B cell (primary cell): ENCODE data around the gene KCNQ2. TPM values are rescaled to one million over a fixed set of nuclear protein-coding genes. Genes with fewer than 3 reads are reported as not detected.

Experiments
- ATAC-seq: fragments of 200-7000 bp; cut with Tn5 transposase; one replicate; pipeline ENCODE4 v1.10.0; 2021; ENCODE audit warnings: low read depth, mild to moderate bottlenecking, moderate number of reproducible peaks, moderate library complexity
- CTCF ChIA-PET: fragments of 350-600 bp; sonication (Branson Sonifier 250); formaldehyde crosslinking; loops from one replicate; lab custom pipeline; 2021; ENCODE audit warnings: antibody characterized with exemption, inconsistent platforms; lab: Charles Lee
- POLR2A ChIA-PET: fragments of 350-600 bp; sonication (Branson Sonifier 250); formaldehyde crosslinking; loops from one replicate; lab custom pipeline; 2021; ENCODE audit warnings: antibody characterized with exemption; lab: Charles Lee
- DNase-seq: peaks from one replicate; pipeline ENCODE4 v3.0.0; 2013
- H2AFZ ChIP-seq: 2 replicates; pipeline ENCODE4 v1.6.1; 2012; ENCODE audit warnings: mild to moderate bottlenecking, low read depth, low read length; ENCODE audit not compliant: insufficient read depth, poor library complexity, severe bottlenecking
- H3K27ac ChIP-seq, 2 donors: 1 replicate in 1 of 2; 2 replicates in 1 of 2; pipeline ENCODE4 v1.5.1; 2012 to 2013; ENCODE audit warnings: low read length in 2 of 2, mild to moderate bottlenecking in 2 of 2, moderate library complexity in 1 of 2
- H3K27me3 ChIP-seq, 4 experiments: fragments of 200-600 bp in 1 of 4; sonication (generic) in 1 of 4; replicated peaks in 1 of 4; 1 replicate in 2 of 4; 2 replicates in 2 of 4; pipeline versions ENCODE4 v1.6.1 to v1.7.0; 2013 to 2016; ENCODE audit warnings: low read length in 3 of 4, mild to moderate bottlenecking in 2 of 4, mixed read lengths in 1 of 4, moderate library complexity in 1 of 4; ENCODE audit not compliant: insufficient read depth in 4 of 4, control insufficient read depth in 3 of 4; ENCODE audit errors: control extremely low read depth in 1 of 4
- H3K36me3 ChIP-seq, 2 experiments: replicated peaks in 1 of 2; 1 replicate in 1 of 2; 2 replicates in 1 of 2; pipeline versions ENCODE4 v1.6.1 to v1.7.1; 2013; ENCODE audit warnings: low read length in 1 of 2; ENCODE audit not compliant: insufficient read depth in 2 of 2, control insufficient read depth in 1 of 2; ENCODE audit errors: control extremely low read depth in 1 of 2, extremely low read depth in 1 of 2
- H3K4me1 ChIP-seq, 2 donors: fragments of 200-600 bp in 1 of 2; sonication (generic) in 1 of 2; 1 replicate in 1 of 2; 2 replicates in 1 of 2; pipeline versions ENCODE4 v1.5.1 to v1.6.1; 2013 to 2017; ENCODE audit warnings: low read length in 2 of 2; ENCODE audit not compliant: control insufficient read depth in 2 of 2, insufficient read depth in 2 of 2
- H3K4me2 ChIP-seq: replicated peaks from 2 replicates; pipeline ENCODE3; 2012; ENCODE audit warnings: mild to moderate bottlenecking, low read depth, low read length; ENCODE audit not compliant: poor library complexity, severe bottlenecking
- H3K4me3 ChIP-seq, 5 experiments: fragments of 200-600 bp in 1 of 5; sonication (generic) in 1 of 5; 1 replicate in 3 of 5; 2 replicates in 2 of 5; pipeline versions ENCODE4 v1.5.1 to v1.7.0; 2011 to 2016; ENCODE audit warnings: low read length in 4 of 5, mild to moderate bottlenecking in 4 of 5, low read depth in 2 of 5, control low read depth in 1 of 5, moderate library complexity in 1 of 5; ENCODE audit not compliant: insufficient read depth in 1 of 5; ENCODE audit errors: control extremely low read depth in 1 of 5, extremely low read depth in 1 of 5
- H3K79me2 ChIP-seq: fragments of 200-600 bp; sonication (generic); one replicate; pipeline ENCODE4 v1.6.0; 2016; ENCODE audit warnings: low read length; ENCODE audit not compliant: control insufficient read depth, insufficient read depth
- H3K9ac ChIP-seq: fragments of 200-600 bp; sonication (generic); 2 replicates; pipeline ENCODE4 v1.6.1; 2017; ENCODE audit warnings: mild to moderate bottlenecking, low read length, moderate library complexity
- H3K9me3 ChIP-seq, 3 donors: one replicate each; pipeline versions ENCODE4 v1.6.1 to v1.7.1; 2013; ENCODE audit warnings: low read length in 2 of 3; ENCODE audit not compliant: control insufficient read depth in 2 of 3, insufficient read depth in 1 of 3; ENCODE audit errors: control extremely low read depth in 1 of 3
- H4K20me1 ChIP-seq: 2 replicates; pipeline ENCODE4 v1.6.0; 2012; ENCODE audit warnings: mild to moderate bottlenecking, low read length; ENCODE audit not compliant: insufficient read depth, control insufficient read depth, poor library complexity, severe bottlenecking
- H3K27ac Mint-ChIP-seq: one replicate; pipeline ENCODE4 v1.8.0; 2021; ENCODE audit warnings: mixed read lengths
- H3K27me3 Mint-ChIP-seq: one replicate; pipeline ENCODE4 v1.8.0; 2021; ENCODE audit warnings: mixed read lengths
- H3K4me1 Mint-ChIP-seq: one replicate; pipeline ENCODE4 v1.8.0; 2021; ENCODE audit warnings: mixed read lengths
- H3K4me3 Mint-ChIP-seq: one replicate; pipeline ENCODE4 v1.8.0; 2021; ENCODE audit warnings: mixed read lengths
- H3K9me3 Mint-ChIP-seq: one replicate; pipeline ENCODE4 v1.8.0; 2022; ENCODE audit warnings: mixed read lengths; ENCODE audit not compliant: insufficient read depth
- CTCF ChIP-seq: fragments of 200-600 bp; IDR thresholded peaks from one replicate; pipeline ENCODE4 v1.8.0; 2022; ENCODE audit warnings: antibody characterized with exemption, mild to moderate bottlenecking
- EZH2 ChIP-seq: IDR thresholded peaks from 2 replicates; pipeline ENCODE4 v1.6.1; 2012; ENCODE audit warnings: borderline replicate concordance, low read depth, mild to moderate bottlenecking, moderate library complexity, low read length; ENCODE audit not compliant: insufficient read depth, poor library complexity, severe bottlenecking
- WGBS: methylation state at CpG from one replicate; pipeline ENCODE4 v1.1.5; 2013; ENCODE audit warnings: missing lambda C conversion rate; ENCODE audit not compliant: insufficient coverage; 5-methylcytosine and 5-hydroxymethylcytosine counted together
- intact Hi-C: fragments of 100-400 bp; cut with micrococcal nuclease; formaldehyde crosslinking; loops from one replicate; pipeline ENCODE4 v1.10.0; 2022
- polyA plus RNA-seq: library from polyadenylated mRNA; depleted of rRNA; stranded (reverse); fragments of >200 nt; gene quantifications from 2 replicates; pipeline ENCODE4 v1.2.3, GENCODE V29; 2012
- total RNA-seq, 2 donors: library from RNA; stranded (reverse); fragments of 120-200 nt in 1 of 2; gene quantifications; 1 replicate in 1 of 2; 2 replicates in 1 of 2; pipeline versions ENCODE4 v1.2.3 to v1.2.4, GENCODE V29; 2013 to 2022

The KCNQ2 gene
- total and polyA plus RNA-seq, 2 donors (not counting 1 experiment from before 2014, with no cell fraction given): 0.12 TPM; not detected in 1

DNA sequence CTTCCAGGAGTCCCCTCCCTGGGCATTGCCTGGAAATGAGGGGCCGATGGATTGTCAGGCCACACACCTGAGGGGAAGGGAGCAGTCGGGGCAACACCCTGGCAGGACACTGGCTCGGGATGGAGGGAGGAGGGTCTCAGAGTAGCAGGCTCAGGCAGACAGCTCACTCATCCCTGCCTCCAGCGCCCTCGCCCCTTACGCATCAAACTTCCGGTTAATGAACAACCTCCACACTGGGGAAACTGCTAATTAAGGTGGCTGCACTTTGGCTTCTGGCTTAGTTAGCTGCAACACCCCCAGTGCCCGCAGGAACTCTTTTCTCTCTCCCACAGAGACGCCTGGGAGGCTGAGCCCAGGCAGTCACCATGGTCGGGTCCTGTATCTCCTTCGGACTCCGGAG is 98.0 kb downstream of the KCNQ2 start:
- ChIA-PET CTCF (no interaction called here), POLR2A (no interaction called here)
- no peaks in the 10 kb centered on the region for H3K4me1 ChIP-seq
- H3K27me3 ChIP-seq: peaks cover 0 to 13% (median 0%) of the 10 kb centered on the region in 4 experiments
- H3K4me3 ChIP-seq: no peak overlapping the region
- H3K4me3 Mint-ChIP-seq: no peak overlapping the region
- H3K36me3 ChIP-seq: no peaks in the 10 kb centered on the region
- DNase-seq: no peak
- no peaks in the 10 kb centered on the region for H3K79me2 ChIP-seq
- H4K20me1 ChIP-seq: no peaks in the 10 kb centered on the region
- no peak overlapping the region for H3K9ac ChIP-seq
- intact Hi-C loops: no loop called here
- TF ChIP-seq CTCF: no peak
- no peak for TF ChIP-seq EZH2
- no peak for ATAC-seq
- 78% methylated on average over 12 of the region's 12 CpGs for WGBS
- H3K4me2 ChIP-seq: no peak overlapping the region
- peaks cover 25% of the 10 kb centered on the region for H3K27me3 Mint-ChIP-seq
- peaks cover 0 to 1% (median 0%) of the 10 kb centered on the region in 3 donors for H3K9me3 ChIP-seq
- H3K9me3 Mint-ChIP-seq: no peaks in the 10 kb centered on the region
- no peak overlapping the region for H2AFZ ChIP-seq
- no peak overlapping the region for H3K27ac ChIP-seq
- no peak overlapping the region for H3K27ac Mint-ChIP-seq
- no peaks in the 10 kb centered on the region for H3K4me1 Mint-ChIP-seq

DNA sequence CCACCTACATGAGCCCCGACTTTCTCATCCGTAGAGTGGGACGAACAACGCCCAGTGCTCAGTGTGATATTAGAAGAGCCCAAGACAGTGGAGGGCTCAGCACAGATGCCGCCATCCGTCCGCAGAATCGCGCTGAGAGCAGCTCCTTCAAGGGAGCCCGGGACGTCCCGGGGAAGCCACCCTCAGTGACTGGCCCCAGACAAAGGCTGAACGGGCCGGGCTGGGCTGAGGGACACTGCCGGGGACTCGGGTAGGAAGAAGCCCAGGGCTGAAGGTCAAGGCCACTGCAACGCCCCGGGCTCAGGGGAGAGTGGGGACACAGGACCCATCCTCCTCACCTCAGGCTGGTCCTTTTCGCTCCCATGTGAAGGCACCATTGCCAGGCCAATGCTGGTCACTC is 98.5 kb downstream of the KCNQ2 start:
- H3K27me3 Mint-ChIP-seq: peaks cover 23% of the 10 kb centered on the region
- no peaks in the 10 kb centered on the region for H3K79me2 ChIP-seq
- H2AFZ ChIP-seq: no peak overlapping the region
- no peaks in the 10 kb centered on the region for H3K36me3 ChIP-seq
- H3K4me1 Mint-ChIP-seq: no peaks in the 10 kb centered on the region
- H3K27ac ChIP-seq: no peak overlapping the region
- intact Hi-C loops: no loop called here
- ATAC-seq (no peak), DNase-seq (no peak)
- H3K4me1 ChIP-seq: no peaks in the 10 kb centered on the region
- H4K20me1 ChIP-seq: no peaks in the 10 kb centered on the region
- no peak for TF ChIP-seq CTCF
- TF ChIP-seq EZH2: no peak
- no peak overlapping the region for H3K27ac Mint-ChIP-seq
- H3K4me2 ChIP-seq: no peak overlapping the region
- no peak overlapping the region for H3K9ac ChIP-seq
- H3K4me3 Mint-ChIP-seq: no peak overlapping the region
- no peak overlapping the region for H3K4me3 ChIP-seq
- POLR2A ChIA-PET: no interaction called here
- 85% methylated on average over 18 of the region's 19 CpGs for WGBS
- peaks cover 0 to 13% (median 0%) of the 10 kb centered on the region in 4 experiments for H3K27me3 ChIP-seq
- no peaks in the 10 kb centered on the region for H3K9me3 Mint-ChIP-seq
- CTCF ChIA-PET: no interaction called here
- no peaks in the 10 kb centered on the region for H3K9me3 ChIP-seq
